NCI-H1092 treated with DMSO at 0.1 percent for 48 hours (cell line): Measurements from ENCODE around the gene SAMD4B.
"Not testable (repeated sequence)": the region's sequence is repeated elsewhere in the genome, so short reads cannot be mapped to it uniquely, and the experiment has no call there.

Experiments
- DNase-seq: peaks from one replicate; lab custom pipeline; 2025; lab: John Stamatoyannopoulos, UW

Gene SAMD4B

GRCh38 chr19:39370735-39371134 lies 28.5 kb downstream of the SAMD4B start:
- no peak for DNase-seq

- no peak for DNase-seq
Measured at GRCh38 chr19:39372047-39372802, 30.0 kb downstream of the SAMD4B start.

GRCh38 chr19:39372941-39373340 lies 30.7 kb downstream of the SAMD4B start:
- no peak for DNase-seq

- DNase-seq = no peak
Measured at GRCh38 chr19:39375929-39376328, 33.7 kb downstream of the SAMD4B start.

- DNase-seq = no peak
Measured at GRCh38 chr19:39377373-39378362, 35.4 kb downstream of the SAMD4B start.

GRCh38 chr19:39379366-39379765 lies 37.1 kb downstream of the SAMD4B start:
- DNase-seq = not testable (repeated sequence)

- no peak for DNase-seq
Measured at GRCh38 chr19:39379865-39380396, 37.7 kb downstream of the SAMD4B start.

GRCh38 chr19:39380521-39381502 lies 38.6 kb downstream of the SAMD4B start:
- no peak for DNase-seq

- no peak for DNase-seq
Measured at GRCh38 chr19:39381910-39382611, 39.8 kb downstream of the SAMD4B start.

- DNase-seq = no peak
Measured at GRCh38 chr19:39382991-39383828, 41.0 kb downstream of the SAMD4B start.

GRCh38 chr19:39384839-39385568 lies 42.8 kb downstream of the SAMD4B start:
- DNase-seq = no peak

GRCh38 chr19:39385629-39386411 lies 43.6 kb downstream of the SAMD4B start:
- no peak for DNase-seq

GRCh38 chr19:39386557-39386956 lies 44.3 kb downstream of the SAMD4B start:
- no peak for DNase-seq

GRCh38 chr19:39388657-39389056 lies 46.4 kb downstream of the SAMD4B start:
- no peak for DNase-seq

- no peak for DNase-seq
Measured at GRCh38 chr19:39389631-39390414, 47.6 kb downstream of the SAMD4B start.

GRCh38 chr19:39390451-39390750 lies 48.2 kb downstream of the SAMD4B start:
- no peak for DNase-seq

- DNase-seq = peak; percentile 99
Measured at GRCh38 chr19:39390751-39391437, 48.7 kb downstream of the SAMD4B start, which contains the start of the genes MED29 and PAF1. Gene MED29 (plus strand): TSS chr19:39391378. CDS start chr19:39391423, 45 bp downstream. Gene PAF1 (minus strand): TSS chr19:39391106. CDS start chr19:39390864, 242 bp downstream.
